Kidney (tissue), 14 donors: ENCODE measurements around the gene ANKRD61. TPM values are rescaled to one million over a fixed set of nuclear protein-coding genes. Genes with fewer than 3 reads are reported as not detected.

ENCODE experiments used
- DNase-seq, 5 donors: peaks; one replicate each; pipeline ENCODE4 v3.0.0-alpha.2; 2013 to 2020
- FAIRE-seq: peaks from 2 replicates; lab custom pipeline; 2012; peaks lifted over from hg19 to GRCh38; lab: Jason Lieb, UNC
- H3K27ac ChIP-seq, 2 donors: one replicate each; pipeline ENCODE4 v1.7.0; 2013; ENCODE audit warnings: low read depth in 2 of 2, low read length in 2 of 2, inconsistent platforms in 1 of 2
- H3K27me3 ChIP-seq: one replicate; pipeline ENCODE4 v1.7.1; 2013; ENCODE audit warnings: low read length, inconsistent platforms; ENCODE audit not compliant: control insufficient read depth, insufficient read depth
- H3K36me3 ChIP-seq, 3 donors: one replicate each; pipeline versions ENCODE4 v1.7.0 to v1.7.1; 2013; ENCODE audit warnings: low read length in 3 of 3, control low read depth in 1 of 3, inconsistent platforms in 1 of 3; ENCODE audit not compliant: insufficient read depth in 3 of 3, control insufficient read depth in 2 of 3
- H3K4me1 ChIP-seq, 3 donors: one replicate each; pipeline versions ENCODE4 v1.7.0 to v1.7.1; 2013; ENCODE audit warnings: low read length in 3 of 3, inconsistent platforms in 1 of 3, low read depth in 1 of 3; ENCODE audit not compliant: control insufficient read depth in 2 of 3, insufficient read depth in 2 of 3
- H3K4me3 ChIP-seq, 3 donors: one replicate each; pipeline versions ENCODE4 v1.7.0 to v1.8.1; 2013; ENCODE audit warnings: low read length in 3 of 3, control low read depth in 1 of 3, inconsistent platforms in 1 of 3
- H3K9ac ChIP-seq, 3 donors: one replicate each; pipeline versions ENCODE4 v1.7.0 to v1.7.1; 2013; ENCODE audit warnings: low read length in 3 of 3, control low read depth in 1 of 3, inconsistent platforms in 1 of 3
- H3K9me3 ChIP-seq, 3 donors: one replicate each; pipeline versions ENCODE4 v1.7.0 to v1.7.1; 2013; ENCODE audit warnings: low read length in 3 of 3, control low read depth in 1 of 3, inconsistent platforms in 1 of 3; ENCODE audit not compliant: control insufficient read depth in 2 of 3, insufficient read depth in 1 of 3
- CTCF ChIP-seq: IDR thresholded peaks from 3 replicates; pipeline ENCODE4 v1.5.1; 2012; ENCODE audit warnings: mild to moderate bottlenecking, moderate library complexity, borderline replicate concordance; ENCODE audit not compliant: insufficient read depth; ENCODE audit errors: extremely low read depth
- intact Hi-C: fragments of 100-400 bp; cut with DNase I; formaldehyde crosslinking; loops from one replicate; pipeline ENCODE4 v1.11.1; 2022
- polyA plus RNA-seq: library from polyadenylated mRNA; stranded (reverse); fragments of 350-450 nt; fragmentation: Illumina TruSeq; extraction: RNeasy Lipid Tissue Mini Kit (QIAGEN cat#74804); gene quantifications from one replicate; pipeline ENCODE4 v1.2.3, GENCODE V29; 2014; ENCODE audit warnings: low read depth, low replicate concordance; ENCODE audit not compliant: insufficient read depth
- total RNA-seq: library from RNA; stranded (reverse); fragmentation: NEBNext Ultra II Directional; extraction: Animal tissue kit (Norgen Biotek cat#: 25700); gene quantifications from one replicate; pipeline ENCODE4 v1.2.1, GENCODE V29; 2021
- donor health status: control.
- donor health status: control.
- donor health status: control.
- donor health status: control.
- donor health status: control.
- donor health status: DM: yes; HTN: yes; CAD: no.
- donor health status: Normal renal cell carcinoma (clear cell type).

Gene ANKRD61
- total and polyA plus RNA-seq, 2 donors from 2014 or later = 0.19 TPM; not detected in 1

- Histone ChIP-seq H3K9me3 (no peaks in the 10 kb centered on the region), H3K36me3 (peaks cover 0 to 11% (median 8%) of the 10 kb centered on the region in 3 donors), H3K27me3 (no peaks in the 10 kb centered on the region), H3K4me3 (peak overlapping the region in 1 of 3 donors; percentile 4), H3K9ac (no peak overlapping the region), H3K4me1 (peaks cover 0 to 6% (median 5%) of the 10 kb centered on the region in 3 donors), H3K27ac (peak overlapping the region; percentile 15 to 17)
- no peak for FAIRE-seq
- no peak for DNase-seq
- no peak for TF ChIP-seq CTCF
- intact Hi-C loops = no loop called here
These were observed 18.6 kb upstream of the ANKRD61 start for GRCh38 chr7:6012355-6013104.

- DNase-seq (peak in 1 of 5 donors; percentile 84), FAIRE-seq (no peak)
- Histone ChIP-seq H3K9me3 (no peaks in the 10 kb centered on the region), H3K4me3 (no peak overlapping the region), H3K27me3 (no peaks in the 10 kb centered on the region), H3K36me3 (peaks cover 3 to 24% (median 13%) of the 10 kb centered on the region in 3 donors), H3K9ac (peak overlapping the region in 1 of 3 donors; percentile 41), H3K27ac (no peak overlapping the region), H3K4me1 (peaks cover 0 to 6% (median 5%) of the 10 kb centered on the region in 3 donors)
- intact Hi-C loops = no loop called here
- TF ChIP-seq CTCF = no peak
These were observed 15.1 kb upstream of the ANKRD61 start for GRCh38 chr7:6015917-6016652.

GRCh38 chr7:6016653-6016966 lies 14.6 kb upstream of the ANKRD61 start:
- H3K9ac ChIP-seq = no peak overlapping the region
- no peaks in the 10 kb centered on the region for H3K9me3 ChIP-seq
- H3K27me3 ChIP-seq = no peaks in the 10 kb centered on the region
- intact Hi-C loops = no loop called here
- no peak for FAIRE-seq
- DNase-seq = no peak
- H3K4me1 ChIP-seq = peaks cover 0 to 6% (median 5%) of the 10 kb centered on the region in 3 donors
- no peak overlapping the region for H3K27ac ChIP-seq
- H3K36me3 ChIP-seq = peaks cover 5 to 24% (median 15%) of the 10 kb centered on the region in 3 donors
- no peak for TF ChIP-seq CTCF
- H3K4me3 ChIP-seq = no peak overlapping the region
